Activated T-cell treated with anti-CD3 and anti-CD28 coated beads, Interleukin-2, amount 50 U/mL, for 24 hours (primary cell): ENCODE results near the gene ABHD17C.

Source experiments
- DNase-seq: peaks from one replicate; pipeline ENCODE4 v3.0.0-alpha.2; 2020
- H3K27ac Mint-ChIP-seq: 2 replicates; pipeline ENCODE4 v1.8.0; 2020; ENCODE audit warnings: mild to moderate bottlenecking, mixed read lengths
- H3K27me3 Mint-ChIP-seq: 2 replicates; pipeline ENCODE4 v1.8.0; 2020; ENCODE audit warnings: mixed read lengths
- H3K36me3 Mint-ChIP-seq: 2 replicates; pipeline ENCODE4 v1.8.0; 2020; ENCODE audit warnings: low read depth, mixed read lengths
- H3K4me1 Mint-ChIP-seq: 2 replicates; pipeline ENCODE4 v1.8.0; 2020; ENCODE audit warnings: low read depth, mixed read lengths
- H3K4me3 Mint-ChIP-seq: 2 replicates; pipeline ENCODE4 v1.8.0; 2020; ENCODE audit warnings: mild to moderate bottlenecking, moderate library complexity, mixed read lengths
- H3K9me3 Mint-ChIP-seq: 2 replicates; pipeline ENCODE4 v1.8.0; 2020; ENCODE audit warnings: mixed read lengths

The ABHD17C gene

GRCh38 chr15:80674245-80674614 is 20.9 kb upstream of the ABHD17C start:
- peaks cover 42% of the 10 kb centered on the region for H3K27me3 Mint-ChIP-seq
- H3K27ac Mint-ChIP-seq: no peak overlapping the region
- H3K4me1 Mint-ChIP-seq: peaks cover under 1% of the 10 kb centered on the region
- H3K4me3 Mint-ChIP-seq: no peak overlapping the region
- H3K9me3 Mint-ChIP-seq: no peaks in the 10 kb centered on the region
- no peak for DNase-seq
- no peaks in the 10 kb centered on the region for H3K36me3 Mint-ChIP-seq

- Mint-ChIP-seq H3K27me3 (peaks cover 55% of the 10 kb centered on the region), H3K36me3 (no peaks in the 10 kb centered on the region), H3K4me1 (peaks cover 5% of the 10 kb centered on the region), H3K27ac (no peak overlapping the region), H3K9me3 (no peaks in the 10 kb centered on the region), H3K4me3 (no peak overlapping the region)
- DNase-seq: no peak
Measured at GRCh38 chr15:80677041-80677440, 18.1 kb upstream of the ABHD17C start.

GRCh38 chr15:80679167-80679803 is 15.8 kb upstream of the ABHD17C start:
- Mint-ChIP-seq H3K9me3 (peaks cover 3% of the 10 kb centered on the region), H3K4me1 (peaks cover 5% of the 10 kb centered on the region), H3K4me3 (no peak overlapping the region), H3K36me3 (no peaks in the 10 kb centered on the region), H3K27me3 (peaks cover 63% of the 10 kb centered on the region), H3K27ac (no peak overlapping the region)
- DNase-seq: no peak

- Mint-ChIP-seq H3K9me3 (peaks cover 4% of the 10 kb centered on the region), H3K4me3 (no peak overlapping the region), H3K27ac (no peak overlapping the region), H3K36me3 (no peaks in the 10 kb centered on the region), H3K27me3 (peaks cover 61% of the 10 kb centered on the region), H3K4me1 (peaks cover 5% of the 10 kb centered on the region)
- DNase-seq: no peak
Measured at GRCh38 chr15:80679804-80680175, 15.3 kb upstream of the ABHD17C start.

- H3K27ac Mint-ChIP-seq: no peak overlapping the region
- no peak for DNase-seq
- H3K36me3 Mint-ChIP-seq: no peaks in the 10 kb centered on the region
- peaks cover 4% of the 10 kb centered on the region for H3K9me3 Mint-ChIP-seq
- peaks cover 5% of the 10 kb centered on the region for H3K4me1 Mint-ChIP-seq
- H3K27me3 Mint-ChIP-seq: peaks cover 42% of the 10 kb centered on the region
- H3K4me3 Mint-ChIP-seq: no peak overlapping the region
Measured at GRCh38 chr15:80682201-80682600, 12.9 kb upstream of the ABHD17C start.

GRCh38 chr15:80684697-80685096 is 10.4 kb upstream of the ABHD17C start:
- H3K27me3 Mint-ChIP-seq: peaks cover 29% of the 10 kb centered on the region
- no peak overlapping the region for H3K4me3 Mint-ChIP-seq
- peaks cover under 1% of the 10 kb centered on the region for H3K4me1 Mint-ChIP-seq
- H3K27ac Mint-ChIP-seq: no peak overlapping the region
- peaks cover 4% of the 10 kb centered on the region for H3K9me3 Mint-ChIP-seq
- no peaks in the 10 kb centered on the region for H3K36me3 Mint-ChIP-seq
- DNase-seq: no peak

- Mint-ChIP-seq H3K9me3 (peaks cover 4% of the 10 kb centered on the region), H3K4me3 (no peak overlapping the region), H3K27me3 (peaks cover 24% of the 10 kb centered on the region), H3K27ac (no peak overlapping the region), H3K4me1 (no peaks in the 10 kb centered on the region), H3K36me3 (no peaks in the 10 kb centered on the region)
- no peak for DNase-seq
Measured at GRCh38 chr15:80685628-80686027, 9.5 kb upstream of the ABHD17C start.

GRCh38 chr15:80689294-80689693 is 5.8 kb upstream of the ABHD17C start:
- H3K27me3 Mint-ChIP-seq: peaks cover 6% of the 10 kb centered on the region
- H3K36me3 Mint-ChIP-seq: no peaks in the 10 kb centered on the region
- no peak overlapping the region for H3K4me3 Mint-ChIP-seq
- no peak for DNase-seq
- H3K4me1 Mint-ChIP-seq: peaks cover 5% of the 10 kb centered on the region
- peaks cover under 1% of the 10 kb centered on the region for H3K9me3 Mint-ChIP-seq
- no peak overlapping the region for H3K27ac Mint-ChIP-seq

GRCh38 chr15:80689716-80690115 is 5.4 kb upstream of the ABHD17C start:
- H3K4me3 Mint-ChIP-seq: no peak overlapping the region
- H3K4me1 Mint-ChIP-seq: peaks cover 8% of the 10 kb centered on the region
- no peaks in the 10 kb centered on the region for H3K36me3 Mint-ChIP-seq
- H3K9me3 Mint-ChIP-seq: no peaks in the 10 kb centered on the region
- DNase-seq: no peak
- no peak overlapping the region for H3K27ac Mint-ChIP-seq
- H3K27me3 Mint-ChIP-seq: peaks cover 7% of the 10 kb centered on the region

- Mint-ChIP-seq H3K27me3 (peaks cover 12% of the 10 kb centered on the region), H3K36me3 (peaks cover 4% of the 10 kb centered on the region), H3K4me1 (peaks cover 16% of the 10 kb centered on the region), H3K9me3 (no peaks in the 10 kb centered on the region), H3K4me3 (no peak overlapping the region), H3K27ac (no peak overlapping the region)
- no peak for DNase-seq
Measured at GRCh38 chr15:80691575-80691974, 3.5 kb upstream of the ABHD17C start.

- DNase-seq: no peak
- peaks cover 6% of the 10 kb centered on the region for H3K36me3 Mint-ChIP-seq
Measured at GRCh38 chr15:80693682-80694610, 1.2 kb upstream of the ABHD17C start.

GRCh38 chr15:80694611-80695098 is 455 bp upstream of the ABHD17C start:
- DNase-seq: peak; percentile 65
- peaks cover 6% of the 10 kb centered on the region for H3K36me3 Mint-ChIP-seq
- peaks cover 22% of the 10 kb centered on the region for H3K27me3 Mint-ChIP-seq
- H3K27ac Mint-ChIP-seq: peak overlapping the region; percentile 80
- no peaks in the 10 kb centered on the region for H3K9me3 Mint-ChIP-seq
- peak overlapping the region; percentile 78 for H3K4me3 Mint-ChIP-seq
- H3K4me1 Mint-ChIP-seq: peaks cover 25% of the 10 kb centered on the region

More at GRCh38 chr15:80693682-80694610, 1.2 kb upstream of the ABHD17C start:
- peak overlapping the region; percentile 80 for H3K27ac Mint-ChIP-seq
- peaks cover 18% of the 10 kb centered on the region for H3K27me3 Mint-ChIP-seq
- no peaks in the 10 kb centered on the region for H3K9me3 Mint-ChIP-seq
- H3K4me3 Mint-ChIP-seq: peak overlapping the region; percentile 78
- H3K4me1 Mint-ChIP-seq: peaks cover 25% of the 10 kb centered on the region

- H3K9me3 Mint-ChIP-seq: no peaks in the 10 kb centered on the region
- H3K36me3 Mint-ChIP-seq: peaks cover 6% of the 10 kb centered on the region
- DNase-seq: peak; percentile 43
- peak overlapping the region; percentile 86 for H3K27ac Mint-ChIP-seq
- peaks cover 25% of the 10 kb centered on the region for H3K4me1 Mint-ChIP-seq
- H3K27me3 Mint-ChIP-seq: peaks cover 23% of the 10 kb centered on the region
- peak overlapping the region; percentile 85 for H3K4me3 Mint-ChIP-seq
Measured at GRCh38 chr15:80695911-80696661, 976 bp downstream of the ABHD17C start.

GRCh38 chr15:80697075-80697685 is 2.1 kb downstream of the ABHD17C start:
- H3K9me3 Mint-ChIP-seq: no peaks in the 10 kb centered on the region
- peak overlapping the region; percentile 85 for H3K4me3 Mint-ChIP-seq
- H3K36me3 Mint-ChIP-seq: peaks cover 6% of the 10 kb centered on the region
- H3K27ac Mint-ChIP-seq: no peak overlapping the region
- DNase-seq: no peak
- peaks cover 23% of the 10 kb centered on the region for H3K27me3 Mint-ChIP-seq
- peaks cover 25% of the 10 kb centered on the region for H3K4me1 Mint-ChIP-seq
